Measurements from ENCODE around the gene TBCD. TPM values are rescaled to one million over a fixed set of nuclear protein-coding genes. Genes with fewer than 3 reads are reported as not detected.

TBCD gene
- total RNA-seq, 2 donors from 2014 or later, result 64.0 to 123 TPM

DNA sequence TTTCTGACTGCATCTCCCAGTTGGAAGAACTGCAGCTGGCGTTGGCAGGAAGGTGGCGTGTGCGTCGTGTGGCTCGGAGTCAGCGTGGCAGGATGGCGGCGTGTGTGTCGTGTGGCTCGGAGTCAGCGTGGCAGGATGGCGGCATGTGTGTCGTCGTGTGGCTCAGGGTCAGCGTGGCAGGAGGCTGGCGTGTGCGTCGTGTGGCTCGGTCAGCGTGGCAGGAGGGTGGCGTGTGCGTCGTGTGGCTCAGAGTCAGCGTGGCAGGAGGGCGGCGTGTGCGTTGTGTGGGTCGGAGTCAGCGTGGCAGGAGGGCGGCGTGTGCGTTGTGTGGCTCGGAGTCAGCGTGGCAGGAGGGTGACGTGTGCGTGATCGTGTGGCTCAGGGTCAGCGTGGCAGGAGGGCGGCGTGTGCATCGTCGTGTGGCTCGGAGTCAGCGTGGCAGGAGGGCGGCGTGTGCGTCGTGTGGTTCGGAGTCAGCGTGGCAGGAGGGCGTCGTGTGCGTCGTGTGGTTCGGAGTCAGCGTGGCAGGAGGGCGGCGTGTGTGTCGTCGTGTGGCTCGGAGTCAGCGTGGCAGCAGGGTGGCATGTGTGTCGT is 49.6 kb downstream of the TBCD start:
- H3K4me1 ChIP-seq (replicated peaks), result no peaks in the 10 kb centered on the region
- H3K27me3 ChIP-seq (replicated peaks; ENCODE audit: insufficient read depth), result no peaks in the 10 kb centered on the region
- DNase-seq (ENCODE audit: low spot score), result no peak
- H3K36me3 ChIP-seq, result no peaks in the 10 kb centered on the region
- no peak overlapping the region for H3K4me3 ChIP-seq
- intact Hi-C loops (cut with DNase I), result no loop called here
- WGBS, result 96% methylated on average over 63 of the region's 63 CpGs
- no peak overlapping the region for H3K27ac ChIP-seq
- H3K9me3 ChIP-seq, result no peaks in the 10 kb centered on the region
- TF ChIP-seq POLR2AphosphoS5 (IDR thresholded peaks at IDR 0.05), result no peak
- TF ChIP-seq, protein P1, sequence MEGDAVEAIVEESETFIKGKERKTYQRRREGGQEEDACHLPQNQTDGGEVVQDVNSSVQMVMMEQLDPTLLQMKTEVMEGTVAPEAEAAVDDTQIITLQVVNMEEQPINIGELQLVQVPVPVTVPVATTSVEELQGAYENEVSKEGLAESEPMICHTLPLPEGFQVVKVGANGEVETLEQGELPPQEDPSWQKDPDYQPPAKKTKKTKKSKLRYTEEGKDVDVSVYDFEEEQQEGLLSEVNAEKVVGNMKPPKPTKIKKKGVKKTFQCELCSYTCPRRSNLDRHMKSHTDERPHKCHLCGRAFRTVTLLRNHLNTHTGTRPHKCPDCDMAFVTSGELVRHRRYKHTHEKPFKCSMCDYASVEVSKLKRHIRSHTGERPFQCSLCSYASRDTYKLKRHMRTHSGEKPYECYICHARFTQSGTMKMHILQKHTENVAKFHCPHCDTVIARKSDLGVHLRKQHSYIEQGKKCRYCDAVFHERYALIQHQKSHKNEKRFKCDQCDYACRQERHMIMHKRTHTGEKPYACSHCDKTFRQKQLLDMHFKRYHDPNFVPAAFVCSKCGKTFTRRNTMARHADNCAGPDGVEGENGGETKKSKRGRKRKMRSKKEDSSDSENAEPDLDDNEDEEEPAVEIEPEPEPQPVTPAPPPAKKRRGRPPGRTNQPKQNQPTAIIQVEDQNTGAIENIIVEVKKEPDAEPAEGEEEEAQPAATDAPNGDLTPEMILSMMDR (IDR thresholded peaks at IDR 0.05), result no peak
- TF ChIP-seq POLR2A (IDR thresholded peaks at IDR 0.05), result no peak

- 92% methylated on average over 17 of the region's 17 CpGs for WGBS
- H3K4me3 ChIP-seq, result no peak overlapping the region
- TF ChIP-seq POLR2AphosphoS5 (IDR thresholded peaks at IDR 0.05) (no peak), POLR2A (IDR thresholded peaks at IDR 0.05) (no peak)
- TF ChIP-seq, protein P1 (IDR thresholded peaks at IDR 0.05), result no peak
- DNase-seq (ENCODE audit: low spot score), result no peak
- H3K4me1 ChIP-seq (replicated peaks), result no peaks in the 10 kb centered on the region
- intact Hi-C loops (cut with DNase I), result no loop called here
- no peaks in the 10 kb centered on the region for H3K27me3 ChIP-seq (replicated peaks; ENCODE audit: insufficient read depth)
- no peaks in the 10 kb centered on the region for H3K36me3 ChIP-seq
- H3K27ac ChIP-seq, result no peak overlapping the region
- H3K9me3 ChIP-seq, result no peaks in the 10 kb centered on the region
Measured at GRCh38 chr17:82802075-82802780, 50.4 kb downstream of the TBCD start.

GRCh38 chr17:82803185-82803584 is 51.3 kb downstream of the TBCD start:
- Histone ChIP-seq H3K36me3 (no peaks in the 10 kb centered on the region), H3K27ac (no peak overlapping the region), H3K4me3 (no peak overlapping the region), H3K4me1 (replicated peaks) (no peaks in the 10 kb centered on the region), H3K9me3 (no peaks in the 10 kb centered on the region), H3K27me3 (replicated peaks; ENCODE audit: insufficient read depth) (no peaks in the 10 kb centered on the region)
- TF ChIP-seq POLR2A (IDR thresholded peaks at IDR 0.05) (no peak), POLR2AphosphoS5 (IDR thresholded peaks at IDR 0.05) (no peak)
- TF ChIP-seq, protein P1 (IDR thresholded peaks at IDR 0.05), result no peak
- WGBS, result 93% methylated on average over 9 of the region's 9 CpGs
- intact Hi-C loops (cut with DNase I), result no loop called here
- no peak for DNase-seq (ENCODE audit: low spot score)

- Histone ChIP-seq H3K4me3 (no peak overlapping the region), H3K27ac (no peak overlapping the region), H3K4me1 (replicated peaks) (no peaks in the 10 kb centered on the region), H3K36me3 (no peaks in the 10 kb centered on the region), H3K9me3 (no peaks in the 10 kb centered on the region), H3K27me3 (replicated peaks; ENCODE audit: insufficient read depth) (no peaks in the 10 kb centered on the region)
- DNase-seq (ENCODE audit: low spot score), result no peak
- WGBS, result 92% methylated on average over 15 of the region's 15 CpGs
- TF ChIP-seq, protein P1 (IDR thresholded peaks at IDR 0.05), result no peak
- TF ChIP-seq POLR2AphosphoS5 (IDR thresholded peaks at IDR 0.05) (no peak), POLR2A (IDR thresholded peaks at IDR 0.05) (no peak)
- intact Hi-C loops (cut with DNase I), result no loop called here
Measured at GRCh38 chr17:82803606-82804005, 51.7 kb downstream of the TBCD start.
